ENCODE results near the gene KRTAP4-9. TPM values are rescaled to one million over a fixed set of nuclear protein-coding genes. Genes with fewer than 3 reads are reported as not detected.
"Not testable (repeated sequence)": the region's sequence is repeated elsewhere in the genome, so short reads cannot be mapped to it uniquely, and the experiment has no call there.

Gene KRTAP4-9
- total RNA-seq, 1 experiment from 2014 or later, result not detected

GRCh38 chr17:41127371-41127770, 22.2 kb downstream of the KRTAP4-9 start:
- DNase-seq (ENCODE audit: low spot score), result no peak

DNA sequence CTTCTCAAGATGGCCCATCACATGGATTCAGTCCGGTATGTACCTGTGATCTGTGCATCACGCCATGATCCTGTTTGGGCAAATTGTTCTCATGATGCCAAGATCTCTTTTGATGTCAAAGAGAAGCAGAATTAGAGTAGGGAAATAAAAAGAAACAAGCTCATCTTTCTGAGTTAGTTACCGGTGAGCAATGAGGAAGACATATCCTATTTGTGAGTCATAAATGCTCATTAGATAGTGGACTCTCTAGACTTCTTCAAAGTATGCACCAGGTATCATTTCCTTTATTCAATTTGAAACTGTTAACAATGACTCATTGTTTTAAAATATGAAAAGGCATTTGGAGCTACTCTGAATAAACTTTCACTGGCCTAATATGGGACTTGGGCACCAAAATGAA, 26.8 kb downstream of the KRTAP4-9 start:
- peak; percentile 72 for DNase-seq (ENCODE audit: low spot score)

DNA sequence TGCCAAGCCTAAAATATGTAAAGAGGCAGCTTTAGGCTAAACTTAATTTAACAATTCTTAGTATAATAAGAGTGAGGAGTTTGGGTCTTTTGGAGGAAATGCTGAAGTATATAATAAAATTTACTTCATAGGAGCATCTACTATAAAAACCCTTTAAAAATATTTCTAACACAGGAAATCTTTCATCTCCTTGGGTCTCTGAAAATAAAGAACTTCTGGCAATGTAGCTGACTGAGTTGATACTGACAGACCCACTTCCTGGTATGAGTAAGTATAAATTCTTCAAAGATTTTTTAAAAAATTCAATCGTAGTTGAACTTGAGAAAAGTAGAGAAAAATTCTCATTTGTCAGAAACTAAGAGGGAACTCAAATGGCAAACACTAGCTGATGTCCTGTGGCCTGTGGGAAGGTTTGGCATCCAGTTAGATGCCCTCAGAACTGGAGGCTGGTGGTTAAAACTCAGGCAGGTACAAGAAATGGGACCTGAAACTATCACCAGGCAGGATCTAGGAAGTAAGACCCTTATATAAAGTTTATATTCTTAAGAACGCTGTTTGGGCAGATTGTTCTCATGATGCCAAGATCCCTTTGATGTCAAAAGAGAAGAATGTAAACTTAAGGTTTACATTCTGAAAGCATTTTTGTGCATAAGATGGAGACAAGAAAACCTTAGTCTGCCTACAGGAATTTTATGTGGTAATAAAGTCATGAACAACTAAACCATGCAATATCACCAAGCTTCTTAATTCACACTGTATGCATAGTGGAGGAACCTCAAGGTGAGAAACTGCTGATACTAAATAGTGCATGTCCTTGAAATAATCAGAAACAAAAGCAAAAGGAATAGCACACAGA, 28.9 kb downstream of the KRTAP4-9 start:
- DNase-seq (ENCODE audit: low spot score), result no peak

- DNase-seq (ENCODE audit: low spot score), result not testable (repeated sequence)
Measured at GRCh38 chr17:41139865-41140264, 34.7 kb downstream of the KRTAP4-9 start.

DNA sequence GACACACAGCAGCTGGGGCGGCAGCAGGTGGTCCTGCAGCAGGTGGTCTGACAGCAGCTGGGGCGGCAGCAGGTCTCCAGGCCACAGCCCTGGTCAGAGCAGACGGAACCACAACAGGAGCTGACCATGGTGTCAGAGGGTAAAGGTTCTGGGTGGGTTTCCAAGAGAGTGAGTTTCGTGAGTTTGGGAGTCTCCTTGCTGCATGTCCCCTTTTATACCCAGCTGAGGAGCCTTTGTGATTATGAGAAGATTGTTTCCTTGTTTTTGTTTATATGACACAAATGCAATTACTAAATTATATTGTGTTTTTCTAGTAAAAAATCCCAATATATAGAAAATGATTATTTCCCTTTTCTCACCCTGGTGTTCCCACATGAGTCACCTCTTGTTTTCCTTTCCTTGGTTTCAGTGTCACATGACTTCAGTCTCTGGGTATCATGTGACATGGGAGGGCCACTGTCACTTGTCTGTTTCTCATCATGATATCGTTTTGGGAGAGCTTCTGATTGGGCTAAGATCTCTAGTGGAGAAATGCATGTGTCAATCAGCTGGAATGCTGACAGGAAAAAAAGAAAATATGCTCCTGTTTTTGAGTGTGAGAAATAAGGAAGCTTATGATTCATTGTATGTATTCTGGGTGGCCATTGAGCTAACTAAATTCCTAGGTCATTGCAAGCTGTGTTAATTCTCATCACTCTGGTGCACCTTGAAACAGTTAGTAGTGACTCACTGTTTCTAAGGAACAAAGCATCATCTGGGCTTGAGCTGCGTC, 35.4 kb downstream of the KRTAP4-9 start, which contains the start of gene KRTAP4-6:
Gene KRTAP4-6, minus strand, starts transcription at position 185 of the 772 bp plus-strand sequence. Its CDS starts 57 bp downstream, at position 128.
- DNase-seq (ENCODE audit: low spot score), result peak; percentile 53

DNA sequence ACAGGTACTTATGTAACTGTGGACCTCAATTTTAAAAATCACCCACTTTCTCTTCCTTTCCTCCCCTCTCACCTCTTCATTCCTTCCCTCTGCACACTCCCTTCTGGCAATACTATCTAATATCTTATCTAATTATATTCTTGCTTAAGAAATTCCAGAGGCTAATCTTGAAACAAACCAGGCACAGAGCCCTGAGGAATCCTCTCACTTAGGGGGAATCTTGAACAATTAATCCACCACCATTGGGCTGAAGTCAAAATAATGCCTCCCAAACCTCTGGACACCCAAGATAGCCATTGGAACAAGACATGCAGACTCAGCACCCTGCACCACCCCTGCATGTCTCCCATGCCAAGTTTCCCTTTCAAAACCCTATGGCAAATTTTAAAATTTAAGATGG, 36.2 kb downstream of the KRTAP4-9 start:
- DNase-seq (ENCODE audit: low spot score), result no peak

GRCh38 chr17:41144846-41145245, 39.7 kb downstream of the KRTAP4-9 start:
- DNase-seq (ENCODE audit: low spot score), result no peak

DNA sequence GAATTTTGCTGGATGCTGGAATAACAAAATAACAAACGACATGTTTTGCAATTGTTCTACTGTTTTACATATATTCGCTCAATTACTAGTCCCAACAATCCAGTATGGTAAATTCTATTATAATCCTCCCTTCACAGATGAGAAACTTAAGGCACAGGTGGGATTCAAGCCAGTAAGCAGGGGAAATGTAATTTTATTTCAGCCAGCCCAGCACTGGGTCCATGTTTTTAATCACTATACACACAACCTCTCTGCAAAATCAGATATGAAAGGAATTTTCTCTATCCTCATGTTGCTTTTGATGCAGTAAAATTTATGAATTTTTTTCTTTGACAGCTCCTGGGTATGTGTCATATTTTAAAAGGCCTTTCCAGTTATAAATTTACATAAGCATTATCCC, 40.1 kb downstream of the KRTAP4-9 start:
- DNase-seq (ENCODE audit: low spot score), result no peak

GRCh38 chr17:41147531-41148204, 42.5 kb downstream of the KRTAP4-9 start:
- no peak for DNase-seq (ENCODE audit: low spot score)

- not testable (repeated sequence) for DNase-seq (ENCODE audit: low spot score)
Measured at GRCh38 chr17:41148971-41149651, 43.9 kb downstream of the KRTAP4-9 start.

GRCh38 chr17:41149652-41149985, 44.4 kb downstream of the KRTAP4-9 start, which contains the start of gene KRTAP4-5:
KRTAP4-5 (minus strand) TSS chr17:41149825; CDS start chr17:41149767, 58 bp downstream.
- no peak for DNase-seq (ENCODE audit: low spot score)

GRCh38 chr17:41150026-41150425, 44.8 kb downstream of the KRTAP4-9 start:
- DNase-seq (ENCODE audit: low spot score), result no peak

DNA sequence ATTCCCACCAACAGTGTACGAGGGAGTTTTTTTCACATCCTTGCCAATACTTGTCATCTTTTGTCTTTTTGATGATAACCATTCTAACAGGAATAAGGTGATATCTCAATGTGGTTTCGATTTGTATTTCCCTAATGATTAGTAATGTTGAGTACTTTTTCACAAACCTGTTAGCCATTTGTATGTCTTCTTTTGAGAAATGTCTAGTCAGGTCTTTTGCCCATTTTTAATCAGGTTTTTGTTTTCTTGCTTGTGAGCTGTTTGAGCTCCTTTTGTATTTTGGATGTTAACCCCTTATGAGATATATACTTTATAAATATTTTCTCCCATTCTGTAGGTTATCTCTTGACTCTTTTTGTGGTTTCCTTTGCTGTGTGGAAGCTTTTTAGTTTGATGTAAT, 46.3 kb downstream of the KRTAP4-9 start:
- DNase-seq (ENCODE audit: low spot score), result no peak

- DNase-seq (ENCODE audit: low spot score), result no peak
Measured at GRCh38 chr17:41153856-41154255, 48.7 kb downstream of the KRTAP4-9 start.

Other genes starting within 250 kb of the KRTAP4-9 start
- gene KRT12, start 238.2 kb upstream of the KRTAP4-9 start, total RNA-seq (2014; rRNA removed; shearing (Covaris generic)), result not detected in 2 replicates
- gene KRT20, start 220.1 kb upstream of the KRTAP4-9 start, total RNA-seq (2014; rRNA removed; shearing (Covaris generic)), result not detected in 2 replicates
- not detected in 2 replicates for gene KRT23, start 167.7 kb upstream of the KRTAP4-9 start, total RNA-seq (2014; rRNA removed; shearing (Covaris generic))
- not detected in 2 replicates for gene KRT39, start 138.4 kb upstream of the KRTAP4-9 start, total RNA-seq (2014; rRNA removed; shearing (Covaris generic))
- gene KRT40, start 121.1 kb upstream of the KRTAP4-9 start, total RNA-seq (2014; rRNA removed; shearing (Covaris generic)), result not detected in 2 replicates
- gene KRTAP3-3, start 111.2 kb upstream of the KRTAP4-9 start, total RNA-seq (2014; rRNA removed; shearing (Covaris generic)), result not detected in 2 replicates
- gene KRTAP3-2, start 105.5 kb upstream of the KRTAP4-9 start, total RNA-seq (2014; rRNA removed; shearing (Covaris generic)), result not detected in 2 replicates
- gene KRTAP3-1, start 96.3 kb upstream of the KRTAP4-9 start, total RNA-seq (2014; rRNA removed; shearing (Covaris generic)), result not detected in 2 replicates
- not detected in 2 replicates for gene KRTAP1-5, start 78.2 kb upstream of the KRTAP4-9 start, total RNA-seq (2014; rRNA removed; shearing (Covaris generic))
- not detected in 2 replicates for gene KRTAP1-4, start 75.2 kb upstream of the KRTAP4-9 start, total RNA-seq (2014; rRNA removed; shearing (Covaris generic))
- gene KRTAP1-3, start 70.5 kb upstream of the KRTAP4-9 start, total RNA-seq (2014; rRNA removed; shearing (Covaris generic)), result not detected in 2 replicates
- gene KRTAP1-1, start 63.9 kb upstream of the KRTAP4-9 start, total RNA-seq (2014; rRNA removed; shearing (Covaris generic)), result not detected in 2 replicates
- gene KRTAP2-1, start 58.1 kb upstream of the KRTAP4-9 start, total RNA-seq (2014; rRNA removed; shearing (Covaris generic)), result not detected in 2 replicates
- gene KRTAP2-2, start 50.2 kb upstream of the KRTAP4-9 start, total RNA-seq (2014; rRNA removed; shearing (Covaris generic)), result not detected in 2 replicates
- gene KRTAP2-3, start 45.3 kb upstream of the KRTAP4-9 start, total RNA-seq (2014; rRNA removed; shearing (Covaris generic)), result 0.69 and 1.00 TPM in 2 replicates
- not detected in 2 replicates for gene KRTAP2-4, start 39.5 kb upstream of the KRTAP4-9 start, total RNA-seq (2014; rRNA removed; shearing (Covaris generic))
- not detected in 2 replicates for gene KRTAP4-7, start 21.2 kb upstream of the KRTAP4-9 start, total RNA-seq (2014; rRNA removed; shearing (Covaris generic))
- gene KRTAP4-8, start 7.2 kb upstream of the KRTAP4-9 start, total RNA-seq (2014; rRNA removed; shearing (Covaris generic)), result not detected in 2 replicates
- gene KRTAP4-16, start 3.2 kb upstream of the KRTAP4-9 start, total RNA-seq (2014; rRNA removed; shearing (Covaris generic)), result not detected in 2 replicates
- gene KRTAP4-11, start 13.0 kb downstream of the KRTAP4-9 start, total RNA-seq (2014; rRNA removed; shearing (Covaris generic)), result not detected in 2 replicates
- gene KRTAP4-12, start 18.8 kb downstream of the KRTAP4-9 start, total RNA-seq (2014; rRNA removed; shearing (Covaris generic)), result not detected in 2 replicates
- gene KRTAP4-6, start 35.2 kb downstream of the KRTAP4-9 start, total RNA-seq (2014; rRNA removed; shearing (Covaris generic)), result not detected in 2 replicates
- not detected in 2 replicates for gene KRTAP4-5, start 44.4 kb downstream of the KRTAP4-9 start, total RNA-seq (2014; rRNA removed; shearing (Covaris generic))
- not detected in 2 replicates for gene KRTAP4-4, start 55.4 kb downstream of the KRTAP4-9 start, total RNA-seq (2014; rRNA removed; shearing (Covaris generic))
- gene KRTAP4-3, start 62.8 kb downstream of the KRTAP4-9 start, total RNA-seq (2014; rRNA removed; shearing (Covaris generic)), result not detected in 2 replicates
- gene KRTAP4-2, start 72.8 kb downstream of the KRTAP4-9 start, total RNA-seq (2014; rRNA removed; shearing (Covaris generic)), result not detected in 2 replicates
- 0.26 TPM in 1 of 2 replicates, not detected in the other for gene KRTAP4-1, start 79.5 kb downstream of the KRTAP4-9 start, total RNA-seq (2014; rRNA removed; shearing (Covaris generic))
- not detected in 2 replicates for gene KRTAP9-1, start 84.5 kb downstream of the KRTAP4-9 start, total RNA-seq (2014; rRNA removed; shearing (Covaris generic))
- not detected in 2 replicates for gene KRTAP9-2, start 121.3 kb downstream of the KRTAP4-9 start, total RNA-seq (2014; rRNA removed; shearing (Covaris generic))
- gene KRTAP9-3, start 127.1 kb downstream of the KRTAP4-9 start, total RNA-seq (2014; rRNA removed; shearing (Covaris generic)), result not detected in 2 replicates
- not detected in 2 replicates for gene KRTAP9-8, start 132.6 kb downstream of the KRTAP4-9 start, total RNA-seq (2014; rRNA removed; shearing (Covaris generic))
- not detected in 2 replicates for gene KRTAP9-4, start 144.3 kb downstream of the KRTAP4-9 start, total RNA-seq (2014; rRNA removed; shearing (Covaris generic))
- not detected in 2 replicates for gene KRTAP9-9, start 150.0 kb downstream of the KRTAP4-9 start, total RNA-seq (2014; rRNA removed; shearing (Covaris generic))
- not detected in 2 replicates for gene KRTAP9-6, start 160.0 kb downstream of the KRTAP4-9 start, total RNA-seq (2014; rRNA removed; shearing (Covaris generic))
- not detected in 2 replicates for gene KRTAP9-7, start 170.3 kb downstream of the KRTAP4-9 start, total RNA-seq (2014; rRNA removed; shearing (Covaris generic))
- gene KRTAP29-1, start 197.5 kb downstream of the KRTAP4-9 start, total RNA-seq (2014; rRNA removed; shearing (Covaris generic)), result 0.16 TPM in 1 of 2 replicates, not detected in the other
- gene KRTAP16-1, start 203.9 kb downstream of the KRTAP4-9 start, total RNA-seq (2014; rRNA removed; shearing (Covaris generic)), result not detected in 2 replicates
- not detected in 2 replicates for gene KRTAP17-1, start 210.3 kb downstream of the KRTAP4-9 start, total RNA-seq (2014; rRNA removed; shearing (Covaris generic))
- not detected in 2 replicates for gene KRT33A, start 245.4 kb downstream of the KRTAP4-9 start, total RNA-seq (2014; rRNA removed; shearing (Covaris generic))